Measurements from ENCODE around the gene OAS2. TPM values are rescaled to one million over a fixed set of nuclear protein-coding genes. Genes with fewer than 3 reads are reported as not detected.
"Not testable (repeated sequence)": the region's sequence is repeated elsewhere in the genome, so short reads cannot be mapped to it uniquely, and the experiment has no call there.

OAS2 gene
- total RNA-seq, 2 donors from 2014 or later = 12.5 to 17.7 TPM

- intact Hi-C loops (cut with DNase I) = no loop called here
- peak; percentile 70 for DNase-seq (ENCODE audit: low spot score)
These were observed 678 bp upstream of the OAS2 start for GRCh38 chr12:112977641-112978040.

- intact Hi-C loops (cut with DNase I) = no loop called here
- no peak for DNase-seq (ENCODE audit: low spot score)
These were observed 842 bp downstream of the OAS2 start for GRCh38 chr12:112979041-112979680.

GRCh38 chr12:112980491-112981158 is 2.3 kb downstream of the OAS2 start:
- no peak for DNase-seq (ENCODE audit: low spot score)
- intact Hi-C loops (cut with DNase I) = no loop called here

- intact Hi-C loops (cut with DNase I) = no loop called here
- DNase-seq (ENCODE audit: low spot score) = no peak
These were observed 7.4 kb downstream of the OAS2 start for GRCh38 chr12:112985642-112986290.

GRCh38 chr12:112986291-112986800 is 8.0 kb downstream of the OAS2 start:
- intact Hi-C loops (cut with DNase I) = no loop called here
- no peak for DNase-seq (ENCODE audit: low spot score)

- intact Hi-C loops (cut with DNase I) = no loop called here
- no peak for DNase-seq (ENCODE audit: low spot score)
These were observed 9.2 kb downstream of the OAS2 start for GRCh38 chr12:112987561-112987960.

- DNase-seq (ENCODE audit: low spot score) = no peak
- intact Hi-C loops (cut with DNase I) = no loop called here
These were observed 9.9 kb downstream of the OAS2 start for GRCh38 chr12:112988224-112988623.

- DNase-seq (ENCODE audit: low spot score); intact Hi-C loops (cut with DNase I): not testable (repeated sequence)
These were observed 10.6 kb downstream of the OAS2 start for GRCh38 chr12:112988823-112989385.

- intact Hi-C loops (cut with DNase I) = no loop called here
- no peak for DNase-seq (ENCODE audit: low spot score)
These were observed 11.5 kb downstream of the OAS2 start for GRCh38 chr12:112989806-112990205.

GRCh38 chr12:112992541-112993398 is 14.5 kb downstream of the OAS2 start:
- DNase-seq (ENCODE audit: low spot score) = no peak
- intact Hi-C loops (cut with DNase I) = no loop called here

- intact Hi-C loops (cut with DNase I) = no loop called here
- DNase-seq (ENCODE audit: low spot score) = no peak
These were observed 16.7 kb downstream of the OAS2 start for GRCh38 chr12:112995008-112995407.

GRCh38 chr12:112996501-112996900 is 18.2 kb downstream of the OAS2 start:
- intact Hi-C loops (cut with DNase I) = no loop called here
- no peak for DNase-seq (ENCODE audit: low spot score)

GRCh38 chr12:112997506-112997905 is 19.2 kb downstream of the OAS2 start:
- no peak for DNase-seq (ENCODE audit: low spot score)
- intact Hi-C loops (cut with DNase I) = no loop called here

GRCh38 chr12:112998987-112999767 is 20.9 kb downstream of the OAS2 start:
- intact Hi-C loops (cut with DNase I) = no loop called here
- DNase-seq (ENCODE audit: low spot score) = no peak

GRCh38 chr12:113000433-113000832 is 22.1 kb downstream of the OAS2 start:
- DNase-seq (ENCODE audit: low spot score) = no peak
- intact Hi-C loops (cut with DNase I) = no loop called here

GRCh38 chr12:113002155-113002554 is 23.8 kb downstream of the OAS2 start:
- intact Hi-C loops (cut with DNase I) = no loop called here
- DNase-seq (ENCODE audit: low spot score) = no peak

GRCh38 chr12:113002676-113003075 is 24.4 kb downstream of the OAS2 start:
- no peak for DNase-seq (ENCODE audit: low spot score)
- intact Hi-C loops (cut with DNase I) = no loop called here

GRCh38 chr12:113003636-113004035 is 25.3 kb downstream of the OAS2 start:
- no peak for DNase-seq (ENCODE audit: low spot score)
- intact Hi-C loops (cut with DNase I) = no loop called here

- intact Hi-C loops (cut with DNase I) = no loop called here
- no peak for DNase-seq (ENCODE audit: low spot score)
These were observed 27.4 kb downstream of the OAS2 start for GRCh38 chr12:113005762-113006161.
